DMS 273 (cell line): ENCODE measurements around the gene TESK2.
A peak's percentile ranks its signal among the peaks of the same experiment; 100 is the strongest.
"Not testable (repeated sequence)": the region's sequence is repeated elsewhere in the genome, so short reads cannot be mapped to it uniquely, and the experiment has no call there.

Source experiments
- DNase-seq: peaks from one replicate; lab custom pipeline; 2025; ENCODE audit not compliant: unreplicated experiment; lab: John Stamatoyannopoulos, UW

Gene TESK2

DNA sequence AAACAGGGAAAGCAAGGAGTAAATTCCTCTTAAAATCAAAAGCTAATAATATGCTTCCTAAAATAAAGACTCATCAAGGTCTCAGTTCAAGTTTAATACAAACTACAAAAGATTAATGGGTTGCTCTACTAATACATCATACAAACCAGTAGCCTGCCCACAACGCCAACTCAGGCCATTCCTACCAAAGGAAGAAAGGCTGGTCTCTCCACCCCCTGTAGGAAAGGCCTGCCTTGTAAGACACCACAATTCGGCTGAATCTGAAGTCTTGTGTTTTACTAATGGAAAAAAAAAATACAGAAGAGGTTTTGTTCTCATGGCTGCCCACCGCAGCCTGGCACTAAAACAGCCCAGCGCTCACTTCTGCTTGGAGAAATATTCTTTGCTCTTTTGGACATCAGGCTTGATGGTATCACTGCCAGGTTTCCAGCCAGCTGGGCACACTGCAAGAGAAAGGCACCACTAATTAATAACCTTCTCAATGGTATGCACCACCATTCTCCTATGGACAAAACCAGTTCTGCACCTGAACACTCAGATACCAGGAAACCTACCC, 20.1 kb upstream of the TESK2 start:
- DNase-seq, result no peak

DNA sequence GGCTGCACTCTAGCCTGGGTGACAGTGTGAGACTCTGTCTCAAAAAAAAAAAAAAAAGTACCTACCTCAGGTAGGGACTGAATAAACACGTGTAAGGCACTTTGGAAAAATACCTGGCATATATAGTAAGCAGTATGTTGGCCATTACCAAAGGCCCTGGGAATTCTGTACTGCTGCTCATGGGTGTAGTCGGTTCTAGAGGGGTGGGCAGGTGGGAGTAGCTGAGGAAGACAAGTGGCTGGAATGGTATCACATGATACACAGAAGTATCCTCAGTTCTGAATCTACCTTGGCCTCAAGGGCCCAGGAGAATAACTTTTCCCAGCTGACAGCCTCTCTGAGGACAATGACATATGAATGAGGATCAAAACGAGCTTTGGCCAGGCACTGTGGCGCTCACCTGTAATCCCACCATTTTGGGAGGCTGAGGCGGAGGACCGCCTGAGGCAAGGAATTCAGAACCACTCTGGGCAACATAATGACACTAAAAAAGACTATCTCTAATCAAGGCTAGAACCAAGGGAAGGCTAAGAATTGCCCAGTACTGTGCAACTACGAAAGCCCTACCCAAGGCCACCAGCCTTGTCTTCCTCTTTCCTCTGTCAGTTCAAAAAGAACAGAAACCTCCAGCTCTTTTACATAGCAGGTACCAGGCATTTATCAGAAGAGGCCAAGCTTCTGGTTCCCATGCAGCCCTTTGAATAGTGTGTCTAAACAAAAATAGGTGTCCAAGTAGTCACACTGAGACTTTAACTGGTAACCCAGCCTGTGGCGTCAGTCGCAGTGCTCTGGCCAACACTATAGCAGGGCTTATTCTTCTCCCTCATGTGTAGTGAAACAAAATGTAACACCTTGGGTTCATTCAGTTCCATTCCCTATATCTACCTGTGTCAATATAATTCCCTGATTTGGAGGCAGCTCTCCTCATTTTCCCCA, 19.3 kb upstream of the TESK2 start:
- DNase-seq, result no peak

DNA sequence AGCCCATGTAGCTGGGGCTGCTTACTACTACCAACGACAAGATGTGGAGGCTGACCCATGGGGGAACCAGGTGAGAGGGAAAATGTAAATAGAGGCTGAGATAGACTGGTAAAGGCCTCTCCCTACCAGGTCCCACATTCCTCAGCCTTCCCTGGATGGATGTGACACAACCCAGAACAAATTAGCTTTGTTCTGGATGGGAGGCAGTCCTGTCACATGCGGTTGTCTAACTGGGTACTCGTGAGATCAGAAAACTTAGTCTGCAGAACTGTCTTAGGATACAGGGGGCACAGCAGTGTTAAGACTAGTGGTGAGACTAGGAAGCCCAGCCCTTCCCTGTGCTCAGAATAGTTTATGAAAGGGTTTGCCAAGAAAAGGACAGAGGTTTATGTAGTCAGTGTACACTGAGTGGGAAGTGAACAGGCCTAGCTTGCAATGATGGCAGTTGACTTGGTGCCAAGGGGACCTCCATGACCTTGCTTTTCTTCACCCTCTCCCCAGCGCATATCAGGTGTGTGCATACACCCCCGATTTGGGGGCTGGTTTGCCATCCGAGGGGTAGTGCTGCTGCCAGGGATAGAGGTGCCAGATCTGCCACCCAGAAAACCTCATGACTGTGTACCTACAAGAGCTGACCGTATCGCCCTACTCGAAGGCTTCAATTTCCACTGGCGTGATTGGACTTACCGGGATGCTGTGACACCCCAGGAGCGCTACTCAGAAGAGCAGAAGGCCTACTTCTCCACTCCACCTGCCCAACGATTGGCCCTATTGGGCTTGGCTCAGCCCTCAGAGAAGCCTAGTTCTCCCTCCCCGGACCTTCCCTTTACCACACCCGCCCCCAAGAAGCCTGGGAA, 17.6 kb upstream of the TESK2 start:
- peak; percentile 60 for DNase-seq

GRCh38 chr1:45507893-45508292, 16.9 kb upstream of the TESK2 start:
- DNase-seq, result no peak

DNA sequence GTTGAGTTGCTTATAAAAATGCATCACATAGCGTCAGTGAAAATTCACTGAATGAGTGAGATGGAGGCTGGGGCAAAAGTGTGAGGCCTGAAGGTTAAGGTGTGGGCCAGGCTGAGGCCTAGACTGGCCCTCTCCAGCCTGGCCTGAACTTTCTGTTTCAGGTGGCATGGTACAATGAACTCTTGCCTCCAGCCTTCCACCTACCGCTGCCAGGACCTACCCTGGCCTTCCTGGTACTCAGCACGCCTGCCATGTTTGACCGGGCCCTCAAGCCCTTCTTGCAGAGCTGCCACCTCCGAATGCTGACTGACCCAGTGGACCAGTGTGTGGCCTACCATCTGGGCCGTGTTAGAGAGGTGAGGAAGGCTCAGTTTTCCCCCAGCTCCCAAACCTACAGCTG, 16.2 kb upstream of the TESK2 start:
- no peak for DNase-seq

GRCh38 chr1:45503462-45504360, 12.7 kb upstream of the TESK2 start:
- DNase-seq, result no peak

DNA sequence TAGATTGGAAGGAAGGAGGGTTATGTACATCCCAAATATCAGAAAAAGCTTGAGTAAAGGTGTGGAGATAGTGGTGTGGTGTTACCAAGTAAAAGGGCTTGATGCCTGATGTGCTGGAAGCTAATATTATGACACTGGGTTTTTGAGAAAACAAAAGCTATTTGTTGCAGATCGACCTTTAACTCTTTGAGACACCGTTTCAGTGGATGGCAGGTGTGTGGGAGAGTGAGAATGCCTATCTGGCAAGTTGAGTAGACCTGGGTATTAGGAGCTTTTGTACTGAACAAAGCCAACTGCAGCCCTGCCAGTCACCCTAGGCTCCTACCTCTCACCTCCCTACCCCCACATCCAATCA, 10.5 kb upstream of the TESK2 start:
- DNase-seq, result no peak

- no peak for DNase-seq
Measured at GRCh38 chr1:45499415-45499769, 8.4 kb upstream of the TESK2 start.

DNA sequence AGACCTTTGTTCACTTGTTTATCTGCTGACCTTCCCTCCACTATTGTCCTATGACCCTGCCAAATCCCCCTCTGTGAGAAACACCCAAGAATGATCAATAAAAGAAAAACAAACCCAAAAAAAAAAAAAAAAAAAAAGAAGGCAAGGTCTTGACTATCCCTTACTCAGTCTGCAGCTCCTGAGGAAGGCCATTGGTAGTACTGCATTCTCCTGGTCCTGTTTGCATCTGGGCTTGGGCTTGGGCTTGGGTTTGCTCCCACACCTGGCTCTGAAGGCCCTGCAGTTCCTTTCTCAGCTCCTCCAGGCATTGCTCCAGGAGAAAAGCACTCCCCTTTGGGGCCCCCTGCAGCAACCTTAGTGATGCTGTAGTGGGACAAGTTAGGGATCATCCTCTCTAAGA, 7.3 kb upstream of the TESK2 start:
- DNase-seq, result no peak

DNA sequence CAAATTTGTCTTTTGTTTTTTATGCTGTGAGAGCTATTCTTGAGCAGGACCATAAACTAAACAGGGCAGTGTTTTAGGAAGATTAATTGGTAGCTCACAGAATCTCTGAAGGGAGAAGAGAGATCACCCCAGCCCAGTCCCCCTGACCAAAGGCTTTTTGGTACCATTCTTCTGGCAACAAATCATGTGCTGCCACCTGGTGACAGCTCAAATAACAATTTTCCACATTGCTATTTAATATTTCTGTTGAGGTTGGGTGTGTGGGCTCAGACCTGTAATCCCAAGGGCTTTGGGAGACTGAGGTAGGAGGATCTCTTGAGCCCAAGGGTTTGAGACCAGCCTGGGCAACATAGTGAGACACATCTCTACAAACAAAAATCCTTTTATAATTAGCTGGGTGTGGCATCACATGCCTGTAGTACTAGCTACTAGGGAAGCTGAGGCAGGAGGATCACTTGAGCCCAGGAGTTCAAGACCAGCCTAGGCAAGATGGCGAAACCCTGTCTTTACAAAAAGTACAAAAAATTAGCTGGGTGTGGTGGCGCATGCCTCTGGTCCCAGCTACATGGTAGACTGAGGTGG, 2.2 kb upstream of the TESK2 start:
- peak; percentile 73 for DNase-seq

GRCh38 chr1:45492691-45493090, 1.7 kb upstream of the TESK2 start:
- no peak for DNase-seq

- DNase-seq, result no peak
Measured at GRCh38 chr1:45491487-45492260, 711 bp upstream of the TESK2 start.

DNA sequence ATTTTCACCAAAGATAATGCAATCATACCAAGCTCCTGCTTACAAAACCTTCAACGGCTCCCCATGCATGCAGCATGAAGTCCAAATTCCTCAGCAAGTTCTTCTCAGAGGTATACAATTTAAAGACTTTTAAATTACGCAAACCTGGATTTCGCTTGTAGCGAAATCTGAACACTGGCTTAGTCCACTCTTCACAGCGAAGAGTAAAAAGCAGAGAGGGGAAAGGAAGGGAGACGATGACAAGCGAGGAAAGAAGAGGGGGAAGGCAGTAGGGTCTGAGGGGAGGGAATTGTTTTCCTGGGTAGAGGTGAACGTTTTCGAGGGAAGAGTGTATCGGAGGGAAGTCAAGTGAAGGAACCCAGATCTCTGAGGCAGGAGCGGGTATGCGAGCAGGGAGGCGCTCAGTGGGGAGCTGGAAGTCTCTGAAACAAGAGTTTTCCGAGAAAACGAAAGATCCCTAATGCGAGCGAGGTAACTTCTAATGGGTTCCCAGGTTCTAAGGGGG, 790 bp downstream of the TESK2 start:
- DNase-seq, result peak; percentile 54

GRCh38 chr1:45489379-45489778, 1.6 kb downstream of the TESK2 start:
- not testable (repeated sequence) for DNase-seq

DNA sequence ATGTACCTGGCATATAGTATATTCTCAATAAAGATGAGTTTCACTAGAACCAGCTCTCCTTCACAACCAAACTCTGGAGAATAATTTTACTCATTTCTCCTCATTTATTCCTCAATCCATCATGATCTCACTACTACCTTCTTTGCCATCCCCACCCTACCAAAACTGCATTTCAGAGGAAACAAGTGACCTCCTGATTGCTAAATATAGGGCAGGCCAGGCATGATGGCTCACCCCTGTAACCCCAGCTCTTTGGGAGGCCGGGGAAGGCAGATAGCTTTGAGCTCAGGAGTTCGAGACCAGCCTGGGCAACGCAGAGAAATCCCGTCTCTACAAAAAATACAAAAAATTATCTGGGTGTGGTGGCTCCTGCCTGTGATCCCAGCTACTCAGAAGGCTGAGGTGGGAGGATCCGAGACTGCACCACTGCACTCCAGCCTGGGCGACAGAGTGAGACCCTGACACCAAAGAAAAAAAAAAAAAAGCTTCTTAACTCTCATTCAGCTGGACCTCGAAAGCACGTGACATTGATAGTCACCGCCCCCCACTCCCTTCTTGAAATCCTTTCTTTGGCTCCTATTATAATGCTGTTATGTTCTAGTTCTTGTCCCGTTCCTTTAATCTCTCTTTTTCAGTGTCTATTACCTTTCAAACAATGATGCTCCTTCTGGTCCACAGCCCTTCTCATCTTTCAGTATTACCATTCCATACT, 2.1 kb downstream of the TESK2 start:
- no peak for DNase-seq

- DNase-seq, result no peak
Measured at GRCh38 chr1:45485949-45486348, 5.0 kb downstream of the TESK2 start.

- DNase-seq, result no peak
Measured at GRCh38 chr1:45479039-45479748, 11.8 kb downstream of the TESK2 start.

GRCh38 chr1:45478121-45478814, 12.7 kb downstream of the TESK2 start:
- DNase-seq, result no peak
